Mesenchymal stem cell (in vitro differentiated cells and primary cell): ENCODE measurements around the gene BCL2L2.

Experiments used
- DNase-seq: peaks from one replicate; pipeline ENCODE4 v3.0.0-alpha.2; 2013
- H2AFZ ChIP-seq: one replicate; pipeline ENCODE4 v1.6.1; 2013; ENCODE audit warnings: low read depth, mild to moderate bottlenecking, control low read depth, inconsistent platforms, low read length, moderate library complexity
- H2AK5ac ChIP-seq: 2 replicates; pipeline ENCODE4 v1.6.1; 2013; ENCODE audit warnings: low read length, moderate library complexity, mild to moderate bottlenecking, inconsistent platforms; ENCODE audit not compliant: severe bottlenecking
- H2BK120ac ChIP-seq: one replicate; pipeline ENCODE4 v1.6.1; 2013; ENCODE audit warnings: low read depth, mild to moderate bottlenecking, inconsistent platforms, low read length, moderate library complexity
- H2BK12ac ChIP-seq, 2 experiments: one replicate each; pipeline ENCODE4 v1.6.1; 2013; ENCODE audit warnings: inconsistent platforms in 2 of 2, low read length in 2 of 2, mild to moderate bottlenecking in 2 of 2, moderate library complexity in 2 of 2, control low read depth in 1 of 2
- H2BK15ac ChIP-seq: one replicate; pipeline ENCODE4 v1.6.1; 2013; ENCODE audit warnings: mild to moderate bottlenecking, low read depth, inconsistent platforms; ENCODE audit not compliant: poor library complexity, severe bottlenecking
- H2BK5ac ChIP-seq: 2 replicates; pipeline ENCODE4 v1.6.1; 2013; ENCODE audit warnings: low read depth, mild to moderate bottlenecking, low read length, control low read depth, inconsistent platforms; ENCODE audit not compliant: poor library complexity, severe bottlenecking
- H3K14ac ChIP-seq, 2 experiments: one replicate each; pipeline ENCODE4 v1.6.1; 2013; ENCODE audit warnings: inconsistent platforms in 2 of 2, low read length in 2 of 2, control low read depth in 1 of 2, mild to moderate bottlenecking in 1 of 2, moderate library complexity in 1 of 2
- H3K18ac ChIP-seq, 2 experiments: one replicate each; pipeline ENCODE4 v1.6.1; 2013; ENCODE audit warnings: inconsistent platforms in 2 of 2, low read length in 2 of 2, control low read depth in 1 of 2, low read depth in 1 of 2, mild to moderate bottlenecking in 1 of 2
- H3K23ac ChIP-seq, 2 experiments: one replicate each; pipeline ENCODE4 v1.6.1; 2013; ENCODE audit warnings: inconsistent platforms in 2 of 2, low read length in 2 of 2, mild to moderate bottlenecking in 2 of 2, moderate library complexity in 2 of 2, control low read depth in 1 of 2
- H3K27ac ChIP-seq: 2 replicates; pipeline ENCODE4 v1.5.1; 2013; ENCODE audit warnings: mild to moderate bottlenecking, moderate library complexity, low read length, control low read depth, inconsistent platforms; ENCODE audit not compliant: poor library complexity, severe bottlenecking
- H3K27me3 ChIP-seq, 2 experiments: 2 replicates each; pipeline versions ENCODE4 v1.6.1 to v1.7.0; 2013; ENCODE audit warnings: low read length in 2 of 2, mild to moderate bottlenecking in 2 of 2, moderate library complexity in 2 of 2, control low read depth in 1 of 2, inconsistent platforms in 1 of 2; ENCODE audit not compliant: control insufficient read depth in 1 of 2, insufficient read depth in 1 of 2
- H3K36me3 ChIP-seq, 2 experiments: 2 replicates each; pipeline versions ENCODE4 v1.6.1 to v1.7.0; 2013; ENCODE audit warnings: low read length in 2 of 2, control low read depth in 1 of 2, inconsistent platforms in 1 of 2, low read depth in 1 of 2, mild to moderate bottlenecking in 1 of 2; ENCODE audit not compliant: insufficient read depth in 2 of 2, control insufficient read depth in 1 of 2
- H3K4ac ChIP-seq, 2 experiments: one replicate each; pipeline ENCODE4 v1.6.1; 2013; ENCODE audit warnings: inconsistent platforms in 2 of 2, low read length in 2 of 2, mild to moderate bottlenecking in 2 of 2, moderate library complexity in 2 of 2, control low read depth in 1 of 2, low read depth in 1 of 2
- H3K4me1 ChIP-seq: 2 replicates; pipeline ENCODE4 v1.6.1; 2013; ENCODE audit warnings: low read depth, low read length, control low read depth; ENCODE audit not compliant: control insufficient read depth, insufficient read depth
- H3K4me2 ChIP-seq: 2 replicates; pipeline ENCODE4 v1.6.1; 2013; ENCODE audit warnings: low read length, mild to moderate bottlenecking, inconsistent platforms; ENCODE audit not compliant: poor library complexity, severe bottlenecking
- H3K4me3 ChIP-seq, 2 experiments: 2 replicates each; pipeline versions ENCODE4 v1.5.1 to v1.7.0; 2013; ENCODE audit warnings: low read length in 2 of 2, mild to moderate bottlenecking in 2 of 2, control low read depth in 1 of 2, low read depth in 1 of 2; ENCODE audit not compliant: insufficient read depth in 1 of 2
- H3K79me1 ChIP-seq: replicated peaks from 2 replicates; pipeline ENCODE4 v1.6.1; 2013; ENCODE audit warnings: mild to moderate bottlenecking, control low read depth, low read length, inconsistent platforms; ENCODE audit not compliant: poor library complexity, severe bottlenecking
- H3K9ac ChIP-seq: 2 replicates; pipeline ENCODE4 v1.7.0; 2013; ENCODE audit warnings: mild to moderate bottlenecking, low read length, moderate library complexity
- H3K9me3 ChIP-seq: 2 replicates; pipeline ENCODE4 v1.7.0; 2013; ENCODE audit warnings: mild to moderate bottlenecking, low read length; ENCODE audit not compliant: control insufficient read depth
- H4K8ac ChIP-seq: one replicate; pipeline ENCODE4 v1.6.1; 2013; ENCODE audit warnings: inconsistent platforms, mild to moderate bottlenecking, low read length, moderate library complexity
- H4K91ac ChIP-seq: one replicate; pipeline ENCODE4 v1.6.1; 2013; ENCODE audit warnings: mild to moderate bottlenecking, low read length, inconsistent platforms
- WGBS: methylation state at CpG from one replicate; pipeline ENCODE4 v1.1.7; 2013; ENCODE audit warnings: mixed read lengths; 5-methylcytosine and 5-hydroxymethylcytosine counted together

Gene BCL2L2

GRCh38 chr14:23296012-23296777 lies 10.4 kb upstream of the BCL2L2 start:
- no peak overlapping the region for H2AK5ac ChIP-seq
- H4K91ac ChIP-seq = no peak overlapping the region
- no peak overlapping the region for H3K4me2 ChIP-seq
- H3K27ac ChIP-seq = no peak overlapping the region
- peak overlapping the region; percentile 32 for H3K9ac ChIP-seq
- no peak overlapping the region for H3K18ac ChIP-seq
- H2BK120ac ChIP-seq = no peak overlapping the region
- H3K4ac ChIP-seq = no peak overlapping the region
- no peak overlapping the region for H2BK12ac ChIP-seq
- H3K4me3 ChIP-seq = no peak overlapping the region
- no peak overlapping the region for H4K8ac ChIP-seq
- H3K4me1 ChIP-seq = peaks cover 4% of the 10 kb centered on the region
- H3K27me3 ChIP-seq = peaks cover 5 to 6% of the 10 kb centered on the region in 2 experiments
- H2BK15ac ChIP-seq = no peak overlapping the region
- no peak overlapping the region for H3K14ac ChIP-seq
- no peak overlapping the region for H2BK5ac ChIP-seq
- H3K36me3 ChIP-seq = peaks cover 6 to 8% of the 10 kb centered on the region in 2 experiments
- no peak for DNase-seq
- no peaks in the 10 kb centered on the region for H3K9me3 ChIP-seq
- H3K23ac ChIP-seq = no peak overlapping the region
- 98% methylated on average over 7 of the region's 7 CpGs for WGBS
- H3K79me1 ChIP-seq = peaks cover 8% of the 10 kb centered on the region
- no peak overlapping the region for H2AFZ ChIP-seq

GRCh38 chr14:23297096-23297495 lies 9.5 kb upstream of the BCL2L2 start:
- Histone ChIP-seq H3K9me3 (no peaks in the 10 kb centered on the region), H3K14ac (no peak overlapping the region), H3K27me3 (peaks cover 5 to 6% of the 10 kb centered on the region in 2 experiments), H3K4me3 (no peak overlapping the region), H3K9ac (no peak overlapping the region), H3K79me1 (peaks cover 8% of the 10 kb centered on the region), H3K4me1 (peaks cover 7% of the 10 kb centered on the region), H2AK5ac (no peak overlapping the region), H2AFZ (no peak overlapping the region), H4K8ac (no peak overlapping the region), H4K91ac (no peak overlapping the region), H2BK5ac (no peak overlapping the region), H3K27ac (no peak overlapping the region), H3K18ac (no peak overlapping the region), H2BK120ac (no peak overlapping the region), H2BK15ac (no peak overlapping the region), H3K23ac (no peak overlapping the region), H2BK12ac (no peak overlapping the region), H3K36me3 (peaks cover 6 to 8% of the 10 kb centered on the region in 2 experiments), H3K4me2 (no peak overlapping the region), H3K4ac (no peak overlapping the region)
- DNase-seq = no peak
- 95% methylated on average over 7 of the region's 7 CpGs for WGBS

GRCh38 chr14:23297611-23298277 lies 8.9 kb upstream of the BCL2L2 start:
- H3K79me1 ChIP-seq = peaks cover 8% of the 10 kb centered on the region
- peaks cover 6 to 8% of the 10 kb centered on the region in 2 experiments for H3K36me3 ChIP-seq
- peak overlapping the region in 1 of 2 experiments; percentile 3 for H3K4me3 ChIP-seq
- 96% methylated on average over 6 of the region's 7 CpGs for WGBS
- H4K91ac ChIP-seq = no peak overlapping the region
- H3K4me1 ChIP-seq = peaks cover 10% of the 10 kb centered on the region
- no peak for DNase-seq
- H3K4me2 ChIP-seq = no peak overlapping the region
- peak overlapping the region; percentile 16 for H4K8ac ChIP-seq
- no peak overlapping the region for H2BK12ac ChIP-seq
- peaks cover 5 to 6% of the 10 kb centered on the region in 2 experiments for H3K27me3 ChIP-seq
- H2BK120ac ChIP-seq = no peak overlapping the region
- no peak overlapping the region for H2AK5ac ChIP-seq
- no peak overlapping the region for H3K18ac ChIP-seq
- no peak overlapping the region for H3K4ac ChIP-seq
- H3K27ac ChIP-seq = no peak overlapping the region
- no peak overlapping the region for H2AFZ ChIP-seq
- H3K14ac ChIP-seq = no peak overlapping the region
- H2BK5ac ChIP-seq = no peak overlapping the region
- H3K23ac ChIP-seq = no peak overlapping the region
- peak overlapping the region; percentile 98 for H3K9ac ChIP-seq
- H2BK15ac ChIP-seq = peak overlapping the region; percentile 38
- no peaks in the 10 kb centered on the region for H3K9me3 ChIP-seq

GRCh38 chr14:23299211-23299957 lies 7.2 kb upstream of the BCL2L2 start:
- no peak overlapping the region for H2AK5ac ChIP-seq
- no CpG with 5 or more reads among the region's 2 CpGs for WGBS
- no peak overlapping the region for H2BK15ac ChIP-seq

More at GRCh38 chr14:23299211-23299957, 7.2 kb upstream of the BCL2L2 start:
- H3K23ac ChIP-seq = no peak overlapping the region
- DNase-seq = peak; percentile 80
- peak overlapping the region in 1 of 2 experiments; percentile 100 for H3K4me3 ChIP-seq
- peaks cover 9% of the 10 kb centered on the region for H3K79me1 ChIP-seq
- H2BK12ac ChIP-seq = no peak overlapping the region
- H3K4ac ChIP-seq = no peak overlapping the region
- no peaks in the 10 kb centered on the region for H3K9me3 ChIP-seq
- no peak overlapping the region for H2BK120ac ChIP-seq
- no peak overlapping the region for H3K4me2 ChIP-seq
- H2BK5ac ChIP-seq = no peak overlapping the region
- H3K14ac ChIP-seq = no peak overlapping the region
- no peak overlapping the region for H3K27ac ChIP-seq
- no peak overlapping the region for H4K8ac ChIP-seq
- H3K4me1 ChIP-seq = peaks cover 13% of the 10 kb centered on the region
- H4K91ac ChIP-seq = no peak overlapping the region
- H3K36me3 ChIP-seq = peaks cover 6 to 8% of the 10 kb centered on the region in 2 experiments
- H2AFZ ChIP-seq = no peak overlapping the region
- peak overlapping the region; percentile 98 for H3K9ac ChIP-seq
- no peaks in the 10 kb centered on the region for H3K27me3 ChIP-seq
- H3K18ac ChIP-seq = no peak overlapping the region
